K562 (cell line): ENCODE data around the gene TDRD12. TPM values are rescaled to one million over a fixed set of nuclear protein-coding genes. Genes with fewer than 3 reads are reported as not detected.
A peak's percentile ranks its signal among the peaks of the same experiment; 100 is the strongest.

Source experiments
- FOXP1 ChIP-seq: sonication (generic); formaldehyde crosslinking; IDR thresholded peaks from 2 replicates; pipeline ENCODE4 v1.8.0; 2022; ENCODE audit warnings: mild to moderate bottlenecking, missing genetic modification reagents
- MYC ChIP-seq, 2 experiments: fragments of 250-450 bp in 1 of 2; sonication (Bioruptor Pico) in 1 of 2; IDR thresholded peaks; 2 replicates each; pipeline versions ENCODE4 v1.5.1 to v1.6.1; 2012 to 2021; ENCODE audit warnings: low read depth in 2 of 2, borderline replicate concordance in 1 of 2, improper control_type of control experiment in 1 of 2, low read length in 1 of 2, mild to moderate bottlenecking in 1 of 2, moderate library complexity in 1 of 2
- NFIC ChIP-seq: fragments of 450-650 bp; IDR thresholded peaks from 2 replicates; pipeline ENCODE4 v1.6.1; 2017; ENCODE audit warnings: mild to moderate bottlenecking, inconsistent platforms
- NR4A1 ChIP-seq, 2 experiments: fragments of 250-450 bp in 1 of 2; fragments of 450-650 bp in 1 of 2; sonication (Bioruptor Pico) in 1 of 2; IDR thresholded peaks; 2 replicates each; pipeline versions ENCODE4 v1.4.0 to v1.6.1; 2016 to 2020; ENCODE audit warnings: mild to moderate bottlenecking in 2 of 2, missing compliant biosample characterization in 1 of 2, missing genetic modification characterization in 1 of 2, moderate library complexity in 1 of 2
- RBM39 ChIP-seq: fragments of 200-400 bp; formaldehyde crosslinking; optimal IDR thresholded peaks from 2 replicates; pipeline ENCODE3; 2018; ENCODE audit warnings: low read depth, low read length
- TARDBP ChIP-seq: fragments of 450-650 bp; IDR thresholded peaks from 2 replicates; pipeline ENCODE4 v1.6.1; 2016
- ZC3H8 ChIP-seq: fragments of 450-650 bp; IDR thresholded peaks from 2 replicates; pipeline ENCODE4 v1.6.1; 2017
- ZNF384 ChIP-seq: IDR thresholded peaks from 2 replicates; pipeline ENCODE4 v1.6.1; 2012; ENCODE audit warnings: low read depth, low read length, improper control_type of control experiment
- polyA plus RNA-seq, 8 experiments: library from polyadenylated mRNA; depleted of rRNA in 4 of 8; stranded (reverse) in 5 of 8; unstranded in 3 of 8; fragments of >200 nt; fragmentation: Nextera tagmentation in 2 of 8; fragmentation: Illumina TruSeq in 1 of 8; extraction: Ambion mirVana in 2 of 8; extraction: Trizol in 1 of 8; gene quantifications; 2 replicates each; pipeline versions ENCODE4 v1.2.1 to v1.2.3, GENCODE V29; 2011 to 2014; ENCODE audit warnings: inconsistent platforms in 1 of 8, missing spikeins in 1 of 8
- total RNA-seq, 7 experiments: library from RNA; depleted of rRNA in 6 of 7; stranded (reverse); fragments of >200 nt in 6 of 7; fragmentation: Illumina TruSeq in 2 of 7; extraction: Trizol in 2 of 7; gene quantifications; 2 replicates each; pipeline versions ENCODE4 v1.2.1 to v1.2.3, GENCODE V29; 2011 to 2021; ENCODE audit warnings: low replicate concordance in 1 of 7
- TF ChIP-seq, protein P1 (sequence below): sonication (generic); formaldehyde crosslinking; IDR thresholded peaks from 2 replicates; pipeline ENCODE4 v1.8.0; 2022; ENCODE audit warnings: mild to moderate bottlenecking, missing genetic modification reagents
- TF ChIP-seq, protein P2 (sequence below): fragments of 250-450 bp; sonication (Bioruptor Pico); IDR thresholded peaks from 2 replicates; pipeline ENCODE4 v1.4.0; 2020; ENCODE audit warnings: mild to moderate bottlenecking, moderate library complexity
- TF ChIP-seq, protein P3 (sequence below): fragments of 250-450 bp; sonication (Bioruptor Pico); IDR thresholded peaks from 2 replicates; pipeline ENCODE4 v1.5.0; 2021
- TF ChIP-seq, protein P4 (sequence below): fragments of 450-650 bp; IDR thresholded peaks from 2 replicates; pipeline ENCODE4 v1.6.1; 2017; ENCODE audit warnings: antibody characterized with exemption, mild to moderate bottlenecking

The TDRD12 gene
- total and polyA plus RNA-seq, 9 of the 15 experiments (the other 6 are each of a cell fraction or from before 2014, with no cell fraction given): 0.03 TPM; not detected in 8

DNA sequence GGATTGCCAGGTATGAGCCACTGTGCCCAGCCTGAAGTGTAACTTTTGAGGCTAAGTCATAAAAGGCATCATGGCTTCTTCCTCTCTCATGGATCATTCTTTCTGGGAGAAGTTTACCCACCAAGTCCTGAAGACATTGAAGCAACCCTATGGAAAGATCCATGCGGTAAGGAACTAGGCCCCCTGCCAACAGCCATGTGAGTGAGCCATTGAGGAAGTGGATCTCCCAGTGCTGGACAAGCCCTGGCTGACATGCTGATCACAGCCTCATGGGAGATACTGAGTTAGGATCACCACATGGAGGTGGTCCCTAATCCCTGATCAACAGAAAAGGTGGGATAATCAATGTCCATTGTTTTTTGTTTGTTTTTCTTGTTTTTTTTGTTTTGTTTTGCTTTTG, 31.3 kb upstream of the TDRD12 start (continued):
- TF ChIP-seq ZNF384 (no peak), TARDBP (no peak), NR4A1 (CRISPR knock-in tag; IDR thresholded peaks at IDR 0.05) (no peak), NR4A1 (tag; IDR thresholded peaks at IDR 0.05) (no peak), ZC3H8 (no peak), FOXP1 (CRISPR knock-in tag) (no peak), MYC (IDR thresholded peaks at IDR 0.05; ENCODE audit: low read depth, low read length) (0 out of 2 replicates have a peak, but pooled peaks have one; percentile 26), MYC (CRISPR knock-in tag; IDR thresholded peaks at IDR 0.05; ENCODE audit: borderline replicate concordance, low read depth) (no peak), RBM39 (no peak), NFIC (peak; percentile 61)
- TF ChIP-seq, protein P1, sequence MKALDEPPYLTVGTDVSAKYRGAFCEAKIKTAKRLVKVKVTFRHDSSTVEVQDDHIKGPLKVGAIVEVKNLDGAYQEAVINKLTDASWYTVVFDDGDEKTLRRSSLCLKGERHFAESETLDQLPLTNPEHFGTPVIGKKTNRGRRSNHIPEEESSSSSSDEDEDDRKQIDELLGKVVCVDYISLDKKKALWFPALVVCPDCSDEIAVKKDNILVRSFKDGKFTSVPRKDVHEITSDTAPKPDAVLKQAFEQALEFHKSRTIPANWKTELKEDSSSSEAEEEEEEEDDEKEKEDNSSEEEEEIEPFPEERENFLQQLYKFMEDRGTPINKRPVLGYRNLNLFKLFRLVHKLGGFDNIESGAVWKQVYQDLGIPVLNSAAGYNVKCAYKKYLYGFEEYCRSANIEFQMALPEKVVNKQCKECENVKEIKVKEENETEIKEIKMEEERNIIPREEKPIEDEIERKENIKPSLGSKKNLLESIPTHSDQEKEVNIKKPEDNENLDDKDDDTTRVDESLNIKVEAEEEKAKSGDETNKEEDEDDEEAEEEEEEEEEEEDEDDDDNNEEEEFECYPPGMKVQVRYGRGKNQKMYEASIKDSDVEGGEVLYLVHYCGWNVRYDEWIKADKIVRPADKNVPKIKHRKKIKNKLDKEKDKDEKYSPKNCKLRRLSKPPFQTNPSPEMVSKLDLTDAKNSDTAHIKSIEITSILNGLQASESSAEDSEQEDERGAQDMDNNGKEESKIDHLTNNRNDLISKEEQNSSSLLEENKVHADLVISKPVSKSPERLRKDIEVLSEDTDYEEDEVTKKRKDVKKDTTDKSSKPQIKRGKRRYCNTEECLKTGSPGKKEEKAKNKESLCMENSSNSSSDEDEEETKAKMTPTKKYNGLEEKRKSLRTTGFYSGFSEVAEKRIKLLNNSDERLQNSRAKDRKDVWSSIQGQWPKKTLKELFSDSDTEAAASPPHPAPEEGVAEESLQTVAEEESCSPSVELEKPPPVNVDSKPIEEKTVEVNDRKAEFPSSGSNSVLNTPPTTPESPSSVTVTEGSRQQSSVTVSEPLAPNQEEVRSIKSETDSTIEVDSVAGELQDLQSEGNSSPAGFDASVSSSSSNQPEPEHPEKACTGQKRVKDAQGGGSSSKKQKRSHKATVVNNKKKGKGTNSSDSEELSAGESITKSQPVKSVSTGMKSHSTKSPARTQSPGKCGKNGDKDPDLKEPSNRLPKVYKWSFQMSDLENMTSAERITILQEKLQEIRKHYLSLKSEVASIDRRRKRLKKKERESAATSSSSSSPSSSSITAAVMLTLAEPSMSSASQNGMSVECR (CRISPR knock-in tag): no peak
- TF ChIP-seq, protein P2, sequence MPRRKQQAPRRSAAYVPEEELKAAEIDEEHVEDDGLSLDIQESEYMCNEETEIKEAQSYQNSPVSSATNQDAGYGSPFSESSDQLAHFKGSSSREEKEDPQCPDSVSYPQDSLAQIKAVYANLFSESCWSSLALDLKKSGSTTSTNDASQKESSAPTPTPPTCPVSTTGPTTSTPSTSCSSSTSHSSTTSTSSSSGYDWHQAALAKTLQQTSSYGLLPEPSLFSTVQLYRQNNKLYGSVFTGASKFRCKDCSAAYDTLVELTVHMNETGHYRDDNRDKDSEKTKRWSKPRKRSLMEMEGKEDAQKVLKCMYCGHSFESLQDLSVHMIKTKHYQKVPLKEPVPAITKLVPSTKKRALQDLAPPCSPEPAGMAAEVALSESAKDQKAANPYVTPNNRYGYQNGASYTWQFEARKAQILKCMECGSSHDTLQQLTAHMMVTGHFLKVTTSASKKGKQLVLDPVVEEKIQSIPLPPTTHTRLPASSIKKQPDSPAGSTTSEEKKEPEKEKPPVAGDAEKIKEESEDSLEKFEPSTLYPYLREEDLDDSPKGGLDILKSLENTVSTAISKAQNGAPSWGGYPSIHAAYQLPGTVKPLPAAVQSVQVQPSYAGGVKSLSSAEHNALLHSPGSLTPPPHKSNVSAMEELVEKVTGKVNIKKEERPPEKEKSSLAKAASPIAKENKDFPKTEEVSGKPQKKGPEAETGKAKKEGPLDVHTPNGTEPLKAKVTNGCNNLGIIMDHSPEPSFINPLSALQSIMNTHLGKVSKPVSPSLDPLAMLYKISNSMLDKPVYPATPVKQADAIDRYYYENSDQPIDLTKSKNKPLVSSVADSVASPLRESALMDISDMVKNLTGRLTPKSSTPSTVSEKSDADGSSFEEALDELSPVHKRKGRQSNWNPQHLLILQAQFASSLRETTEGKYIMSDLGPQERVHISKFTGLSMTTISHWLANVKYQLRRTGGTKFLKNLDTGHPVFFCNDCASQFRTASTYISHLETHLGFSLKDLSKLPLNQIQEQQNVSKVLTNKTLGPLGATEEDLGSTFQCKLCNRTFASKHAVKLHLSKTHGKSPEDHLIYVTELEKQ (CRISPR knock-in tag): no peak
- TF ChIP-seq, protein P3, sequence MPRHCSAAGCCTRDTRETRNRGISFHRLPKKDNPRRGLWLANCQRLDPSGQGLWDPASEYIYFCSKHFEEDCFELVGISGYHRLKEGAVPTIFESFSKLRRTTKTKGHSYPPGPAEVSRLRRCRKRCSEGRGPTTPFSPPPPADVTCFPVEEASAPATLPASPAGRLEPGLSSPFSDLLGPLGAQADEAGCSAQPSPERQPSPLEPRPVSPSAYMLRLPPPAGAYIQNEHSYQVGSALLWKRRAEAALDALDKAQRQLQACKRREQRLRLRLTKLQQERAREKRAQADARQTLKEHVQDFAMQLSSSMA: no peak
- TF ChIP-seq, protein P4, sequence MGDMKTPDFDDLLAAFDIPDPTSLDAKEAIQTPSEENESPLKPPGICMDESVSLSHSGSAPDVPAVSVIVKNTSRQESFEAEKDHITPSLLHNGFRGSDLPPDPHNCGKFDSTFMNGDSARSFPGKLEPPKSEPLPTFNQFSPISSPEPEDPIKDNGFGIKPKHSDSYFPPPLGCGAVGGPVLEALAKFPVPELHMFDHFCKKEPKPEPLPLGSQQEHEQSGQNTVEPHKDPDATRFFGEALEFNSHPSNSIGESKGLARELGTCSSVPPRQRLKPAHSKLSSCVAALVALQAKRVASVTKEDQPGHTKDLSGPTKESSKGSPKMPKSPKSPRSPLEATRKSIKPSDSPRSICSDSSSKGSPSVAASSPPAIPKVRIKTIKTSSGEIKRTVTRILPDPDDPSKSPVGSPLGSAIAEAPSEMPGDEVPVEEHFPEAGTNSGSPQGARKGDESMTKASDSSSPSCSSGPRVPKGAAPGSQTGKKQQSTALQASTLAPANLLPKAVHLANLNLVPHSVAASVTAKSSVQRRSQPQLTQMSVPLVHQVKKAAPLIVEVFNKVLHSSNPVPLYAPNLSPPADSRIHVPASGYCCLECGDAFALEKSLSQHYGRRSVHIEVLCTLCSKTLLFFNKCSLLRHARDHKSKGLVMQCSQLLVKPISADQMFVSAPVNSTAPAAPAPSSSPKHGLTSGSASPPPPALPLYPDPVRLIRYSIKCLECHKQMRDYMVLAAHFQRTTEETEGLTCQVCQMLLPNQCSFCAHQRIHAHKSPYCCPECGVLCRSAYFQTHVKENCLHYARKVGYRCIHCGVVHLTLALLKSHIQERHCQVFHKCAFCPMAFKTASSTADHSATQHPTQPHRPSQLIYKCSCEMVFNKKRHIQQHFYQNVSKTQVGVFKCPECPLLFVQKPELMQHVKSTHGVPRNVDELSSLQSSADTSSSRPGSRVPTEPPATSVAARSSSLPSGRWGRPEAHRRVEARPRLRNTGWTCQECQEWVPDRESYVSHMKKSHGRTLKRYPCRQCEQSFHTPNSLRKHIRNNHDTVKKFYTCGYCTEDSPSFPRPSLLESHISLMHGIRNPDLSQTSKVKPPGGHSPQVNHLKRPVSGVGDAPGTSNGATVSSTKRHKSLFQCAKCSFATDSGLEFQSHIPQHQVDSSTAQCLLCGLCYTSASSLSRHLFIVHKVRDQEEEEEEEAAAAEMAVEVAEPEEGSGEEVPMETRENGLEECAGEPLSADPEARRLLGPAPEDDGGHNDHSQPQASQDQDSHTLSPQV: peak; percentile 27; the same call in 1 of the 2 replicates
